PFSK-1 (cell line): ENCODE results near the gene IGF2BP1.

Experiments
- FOXP2 ChIP-seq: optimal IDR thresholded peaks from 2 replicates; pipeline ENCODE3; 2011; ENCODE audit warnings: borderline replicate concordance, control low read depth, inconsistent platforms; ENCODE audit not compliant: insufficient read depth; ENCODE audit errors: extremely low read length, extremely low read depth
- POLR2AphosphoS5 ChIP-seq: IDR thresholded peaks from 2 replicates; pipeline ENCODE4 v1.6.1; 2012; ENCODE audit warnings: low read depth, mild to moderate bottlenecking, control low read depth, low read length, moderate library complexity
- REST ChIP-seq, 2 experiments: IDR thresholded peaks; 2 replicates each; pipeline versions ENCODE4 v1.6.1 to v1.8.0; 2011 to 2012; ENCODE audit warnings: low read depth in 2 of 2, low read length in 2 of 2, control low read depth in 1 of 2, inconsistent platforms in 1 of 2, mild to moderate bottlenecking in 1 of 2, moderate library complexity in 1 of 2; ENCODE audit not compliant: insufficient read depth in 1 of 2
- SIN3A ChIP-seq: IDR thresholded peaks from 2 replicates; pipeline ENCODE4 v1.6.1; 2012; ENCODE audit warnings: mild to moderate bottlenecking, low read length, moderate library complexity, borderline replicate concordance; ENCODE audit not compliant: insufficient read depth
- TAF1 ChIP-seq: IDR thresholded peaks from 2 replicates; pipeline ENCODE4 v1.6.1; 2012; ENCODE audit warnings: low read length, control low read depth, borderline replicate concordance; ENCODE audit not compliant: insufficient read depth

Gene IGF2BP1

GRCh38 chr17:49028271-49028670 is 31.1 kb downstream of the IGF2BP1 start:
- no peak for TF ChIP-seq POLR2AphosphoS5
- no peak for TF ChIP-seq FOXP2
- TF ChIP-seq SIN3A: no peak
- no peak for TF ChIP-seq TAF1
- TF ChIP-seq REST (IDR thresholded peaks at IDR 0.05; ENCODE audit: insufficient read depth in 1 of 2, low read depth in 2 of 2, low read length in 2 of 2): no peak

GRCh38 chr17:49029801-49030200 is 32.6 kb downstream of the IGF2BP1 start:
- TF ChIP-seq REST (IDR thresholded peaks at IDR 0.05; ENCODE audit: insufficient read depth in 1 of 2, low read depth in 2 of 2, low read length in 2 of 2) (no peak), SIN3A (no peak), TAF1 (no peak)

GRCh38 chr17:49031965-49032928 is 35.1 kb downstream of the IGF2BP1 start:
- no peak for TF ChIP-seq SIN3A
- no peak for TF ChIP-seq REST (IDR thresholded peaks at IDR 0.05; ENCODE audit: insufficient read depth in 1 of 2, low read depth in 2 of 2, low read length in 2 of 2)
- no peak for TF ChIP-seq FOXP2
- TF ChIP-seq POLR2AphosphoS5: no peak
- no peak for TF ChIP-seq TAF1

GRCh38 chr17:49035470-49036269 is 38.5 kb downstream of the IGF2BP1 start:
- TF ChIP-seq SIN3A: no peak
- TF ChIP-seq TAF1: no peak
- no peak for TF ChIP-seq FOXP2

GRCh38 chr17:49036270-49036626 is 39.1 kb downstream of the IGF2BP1 start:
- TF ChIP-seq TAF1 (no peak), REST (IDR thresholded peaks at IDR 0.05; ENCODE audit: insufficient read depth in 1 of 2, low read depth in 2 of 2, low read length in 2 of 2) (no peak), FOXP2 (no peak), POLR2AphosphoS5 (no peak), SIN3A (no peak)
